Lower leg skin (tissue), 4 donors: ENCODE data around the gene MRPL12. TPM values are rescaled to one million over a fixed set of nuclear protein-coding genes. Genes with fewer than 3 reads are reported as not detected.

Experiments used
- DNase-seq, 2 donors: peaks; one replicate each; pipeline ENCODE4 v3.0.0-alpha.2; 2019; ENCODE audit warnings: low spot score in 2 of 2
- H3K4me3 ChIP-seq: fragments of 200-600 bp; sonication (generic); 2 replicates; pipeline ENCODE4 v1.5.1; 2017; ENCODE audit warnings: mild to moderate bottlenecking, low read depth; ENCODE audit not compliant: poor library complexity, severe bottlenecking
- POLR2A ChIP-seq, 2 donors: fragments of 450-650 bp; IDR thresholded peaks; one replicate each; pipeline ENCODE4 v1.6.1; 2016 to 2017; ENCODE audit warnings: antibody characterized with exemption in 2 of 2, mild to moderate bottlenecking in 1 of 2, moderate library complexity in 1 of 2
- WGBS, 2 donors: methylation state at CpG; one replicate each; pipeline ENCODE4 v1.1.5; 2018; 5-methylcytosine and 5-hydroxymethylcytosine counted together
- intact Hi-C: fragments of 100-400 bp; cut with DNase I; formaldehyde crosslinking; loops from one replicate; pipeline ENCODE4 v1.15.0; 2023; ENCODE audit warnings: low total_unique reads
- total RNA-seq, 4 donors: library from RNA; depleted of rRNA; stranded (reverse); fragments of >200 nt; gene quantifications; one replicate each; pipeline ENCODE4 v1.1.0, GENCODE V29; 2016
- TF ChIP-seq, protein P1 (sequence below), 3 donors: fragments of 450-650 bp; IDR thresholded peaks; one replicate each; pipeline ENCODE4 v1.5.1; 2016; ENCODE audit warnings: antibody characterized with exemption in 3 of 3, mild to moderate bottlenecking in 3 of 3, moderate library complexity in 2 of 3

The MRPL12 gene
- total RNA-seq, 4 donors from 2014 or later: 39.5 to 64.0 (median 43.1) TPM

- TF ChIP-seq, protein P1, sequence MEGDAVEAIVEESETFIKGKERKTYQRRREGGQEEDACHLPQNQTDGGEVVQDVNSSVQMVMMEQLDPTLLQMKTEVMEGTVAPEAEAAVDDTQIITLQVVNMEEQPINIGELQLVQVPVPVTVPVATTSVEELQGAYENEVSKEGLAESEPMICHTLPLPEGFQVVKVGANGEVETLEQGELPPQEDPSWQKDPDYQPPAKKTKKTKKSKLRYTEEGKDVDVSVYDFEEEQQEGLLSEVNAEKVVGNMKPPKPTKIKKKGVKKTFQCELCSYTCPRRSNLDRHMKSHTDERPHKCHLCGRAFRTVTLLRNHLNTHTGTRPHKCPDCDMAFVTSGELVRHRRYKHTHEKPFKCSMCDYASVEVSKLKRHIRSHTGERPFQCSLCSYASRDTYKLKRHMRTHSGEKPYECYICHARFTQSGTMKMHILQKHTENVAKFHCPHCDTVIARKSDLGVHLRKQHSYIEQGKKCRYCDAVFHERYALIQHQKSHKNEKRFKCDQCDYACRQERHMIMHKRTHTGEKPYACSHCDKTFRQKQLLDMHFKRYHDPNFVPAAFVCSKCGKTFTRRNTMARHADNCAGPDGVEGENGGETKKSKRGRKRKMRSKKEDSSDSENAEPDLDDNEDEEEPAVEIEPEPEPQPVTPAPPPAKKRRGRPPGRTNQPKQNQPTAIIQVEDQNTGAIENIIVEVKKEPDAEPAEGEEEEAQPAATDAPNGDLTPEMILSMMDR (IDR thresholded peaks at IDR 0.05): no peak
- TF ChIP-seq POLR2A (IDR thresholded peaks at IDR 0.05): no peak
- intact Hi-C loops: no loop called here
- WGBS, 2 donors: 89 to 91% methylated on average over 36 to 37 of the region's 41 CpGs
- DNase-seq: no peak
- no peak overlapping the region for H3K4me3 ChIP-seq
These were observed 15.2 kb upstream of the MRPL12 start for GRCh38 chr17:81687770-81688541.

GRCh38 chr17:81688616-81689015, 14.6 kb upstream of the MRPL12 start:
- DNase-seq: no peak
- WGBS, 2 donors: 60 to 71% methylated on average over 14 of the region's 14 CpGs
- TF ChIP-seq POLR2A (IDR thresholded peaks at IDR 0.05): no peak
- TF ChIP-seq, protein P1 (IDR thresholded peaks at IDR 0.05): no peak
- no peak overlapping the region for H3K4me3 ChIP-seq
- intact Hi-C loops: no loop called here

DNA sequence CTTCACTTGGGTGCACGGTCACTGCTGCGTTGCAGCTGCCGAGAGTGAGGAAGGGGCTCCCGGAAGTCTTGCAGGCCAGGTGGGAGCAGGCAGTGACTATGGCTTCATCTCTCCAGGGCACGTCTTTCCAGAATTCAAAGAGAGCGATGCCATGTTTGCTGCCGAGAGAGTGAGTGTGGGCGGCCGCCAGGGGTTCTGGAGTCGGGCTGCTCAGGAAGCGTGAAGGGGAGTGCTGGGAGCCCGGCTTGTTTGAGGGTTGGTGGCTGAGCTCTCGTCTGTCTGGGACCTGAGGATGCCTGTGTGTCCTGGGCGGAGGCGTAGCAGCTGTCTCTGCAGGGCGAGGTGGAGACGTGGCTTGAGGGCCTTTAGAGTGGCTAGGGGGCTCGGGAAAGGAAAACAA, 13.1 kb upstream of the MRPL12 start:
- no peak for DNase-seq
- intact Hi-C loops: no loop called here
- WGBS, 2 donors: 87 to 91% methylated on average over 18 of the region's 18 CpGs
- no peak for TF ChIP-seq POLR2A (IDR thresholded peaks at IDR 0.05)
- TF ChIP-seq, protein P1 (IDR thresholded peaks at IDR 0.05): no peak
- H3K4me3 ChIP-seq: no peak overlapping the region

DNA sequence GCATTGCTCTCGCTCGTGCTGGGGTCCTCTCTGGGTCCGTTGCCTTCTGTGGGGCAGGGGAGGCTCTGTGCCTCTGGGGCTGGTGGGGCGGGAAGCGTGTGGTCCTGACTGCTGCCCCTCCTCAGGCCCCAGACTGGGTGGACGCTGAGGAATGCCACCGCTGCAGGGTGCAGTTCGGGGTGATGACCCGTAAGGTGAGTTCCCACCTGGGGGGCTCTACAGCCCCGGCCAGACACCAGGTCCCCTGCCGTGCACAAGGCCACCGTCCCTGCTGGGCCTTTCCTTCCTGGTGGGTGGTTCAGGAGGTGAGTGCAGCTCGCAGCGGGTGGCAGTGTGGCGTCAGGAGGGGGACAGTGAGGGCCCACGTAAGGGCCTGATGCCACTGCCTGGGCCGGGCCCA, 12.6 kb upstream of the MRPL12 start:
- intact Hi-C loops: no loop called here
- DNase-seq: no peak
- 85 to 89% methylated on average over 14 to 16 of the region's 17 CpGs for WGBS, 2 donors
- TF ChIP-seq, protein P1 (IDR thresholded peaks at IDR 0.05): no peak
- no peak for TF ChIP-seq POLR2A (IDR thresholded peaks at IDR 0.05)
- no peak overlapping the region for H3K4me3 ChIP-seq

DNA sequence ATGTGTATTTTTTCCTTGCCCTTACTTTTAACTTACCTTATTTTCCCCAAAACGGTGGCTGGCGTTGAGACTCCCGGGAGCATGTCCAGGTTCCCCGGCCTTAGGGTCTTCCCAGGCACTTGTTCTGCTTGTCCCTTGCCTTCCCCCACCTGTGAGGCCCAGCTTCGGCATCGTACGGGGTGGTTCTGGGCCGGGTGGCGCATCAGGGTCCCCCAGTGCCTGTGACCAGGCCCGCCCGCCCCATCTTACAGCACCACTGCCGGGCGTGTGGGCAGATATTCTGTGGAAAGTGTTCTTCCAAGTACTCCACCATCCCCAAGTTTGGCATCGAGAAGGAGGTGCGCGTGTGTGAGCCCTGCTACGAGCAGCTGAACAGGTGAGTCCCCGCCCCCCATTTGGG, 12.0 kb upstream of the MRPL12 start:
- DNase-seq: no peak
- 88 to 92% methylated on average over 15 to 18 of the region's 18 CpGs for WGBS, 2 donors
- no peak for TF ChIP-seq POLR2A (IDR thresholded peaks at IDR 0.05)
- TF ChIP-seq, protein P1 (IDR thresholded peaks at IDR 0.05): no peak

GRCh38 chr17:81691608-81692007, 11.6 kb upstream of the MRPL12 start:
- TF ChIP-seq, protein P1 (IDR thresholded peaks at IDR 0.05): no peak
- no peak for TF ChIP-seq POLR2A (IDR thresholded peaks at IDR 0.05)
- intact Hi-C loops: no loop called here
- WGBS, 2 donors: 94 to 98% methylated on average over 20 of the region's 20 CpGs
- H3K4me3 ChIP-seq: no peak overlapping the region
- DNase-seq: no peak

More for the DNA sequence above, 12.0 kb upstream of the MRPL12 start:
- no peak overlapping the region for H3K4me3 ChIP-seq
- intact Hi-C loops: no loop called here
